ENCODE measurements around the gene TRIM16.
"Not testable (repeated sequence)": the region's sequence is repeated elsewhere in the genome, so short reads cannot be mapped to it uniquely, and the experiment has no call there.

The TRIM16 gene

GRCh38 chr17:15615850-15616249, 68.3 kb downstream of the TRIM16 start:
- not testable (repeated sequence) for DNase-seq (ENCODE audit: low read depth)

- DNase-seq (ENCODE audit: low read depth), result not testable (repeated sequence)
Observed at GRCh38 chr17:15613111-15613510, 71.0 kb downstream of the TRIM16 start.

GRCh38 chr17:15592960-15593359, 91.2 kb downstream of the TRIM16 start:
- DNase-seq (ENCODE audit: low read depth), result not testable (repeated sequence)

GRCh38 chr17:15591986-15592385, 92.1 kb downstream of the TRIM16 start:
- DNase-seq (ENCODE audit: low read depth), result not testable (repeated sequence)

GRCh38 chr17:15590844-15591243, 93.3 kb downstream of the TRIM16 start:
- DNase-seq (ENCODE audit: low read depth), result not testable (repeated sequence)

GRCh38 chr17:15589544-15590536, 94.3 kb downstream of the TRIM16 start:
- DNase-seq (ENCODE audit: low read depth), result not testable (repeated sequence)

GRCh38 chr17:15588017-15588416, 96.1 kb downstream of the TRIM16 start:
- not testable (repeated sequence) for DNase-seq (ENCODE audit: low read depth)

GRCh38 chr17:15583313-15583712, 100.8 kb downstream of the TRIM16 start:
- not testable (repeated sequence) for DNase-seq (ENCODE audit: low read depth)

- not testable (repeated sequence) for DNase-seq (ENCODE audit: low read depth)
Observed at GRCh38 chr17:15581462-15581861, 102.6 kb downstream of the TRIM16 start.

All from fibroblast of gingiva (primary cell).